SK-N-DZ (cell line): ENCODE measurements around the gene PRKAR1A.
A peak's percentile ranks its signal among the peaks of the same experiment; 100 is the strongest.
"Not testable (repeated sequence)": the region's sequence is repeated elsewhere in the genome, so short reads cannot be mapped to it uniquely, and the experiment has no call there.

Experiments
- DNase-seq: peaks from one replicate; pipeline ENCODE4 v3.0.0-alpha.2; 2015; ENCODE audit warnings: low spot score

PRKAR1A gene

DNA sequence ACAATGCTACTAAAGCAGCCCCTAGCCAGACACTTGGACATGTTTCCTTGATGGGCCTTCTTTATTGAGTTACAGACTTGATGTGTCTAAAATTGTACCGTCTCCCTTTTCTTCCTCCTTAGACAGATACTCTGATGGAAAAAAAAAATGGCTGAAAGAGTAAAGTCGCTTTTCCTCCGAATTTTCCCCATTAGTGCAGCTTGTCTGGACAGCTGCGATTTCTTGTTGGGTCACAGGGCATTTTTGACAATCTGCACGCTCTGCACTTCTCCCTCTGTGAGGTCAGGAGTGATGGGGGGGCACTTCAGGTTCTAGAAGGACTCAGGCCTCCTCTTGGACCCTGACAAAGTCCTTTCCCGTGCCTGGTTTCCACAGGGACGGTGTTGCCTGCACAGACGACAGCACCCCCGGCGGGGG lies 968 bp upstream of the PRKAR1A start:
- no peak for DNase-seq

DNA sequence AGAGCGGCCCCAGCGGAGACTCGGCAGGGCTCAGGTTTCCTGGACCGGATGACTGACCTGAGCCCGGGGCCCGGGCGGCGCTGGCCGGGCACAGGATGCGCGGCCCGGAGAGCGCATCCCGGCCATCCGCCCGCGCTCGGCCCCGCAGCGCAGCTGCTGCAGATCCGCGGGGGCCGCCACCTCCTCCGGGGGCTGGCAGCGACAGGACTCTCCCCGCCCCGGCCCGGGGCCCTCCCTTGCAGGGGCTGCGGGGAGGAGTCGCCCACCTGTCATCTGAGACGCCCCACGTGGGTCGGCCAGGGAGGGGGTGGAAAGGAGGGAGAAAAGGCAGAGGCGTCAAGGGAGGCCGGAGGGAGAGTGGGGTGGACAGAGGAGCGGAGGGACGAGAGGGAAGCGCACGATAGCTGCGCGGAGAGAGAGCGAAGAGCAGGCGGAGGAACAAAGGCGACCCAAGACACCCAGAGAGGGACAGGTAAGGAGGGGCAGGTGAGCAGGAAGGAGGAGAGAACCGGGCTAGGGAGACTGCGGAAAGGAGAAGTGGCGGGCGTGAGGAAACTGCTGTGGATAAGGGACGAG lies 471 bp upstream of the PRKAR1A start:
- DNase-seq: peak; percentile 95

GRCh38 chr17:68512960-68513474 lies 787 bp downstream of the PRKAR1A start:
- DNase-seq: peak; percentile 52

GRCh38 chr17:68513932-68514331 lies 1.7 kb downstream of the PRKAR1A start:
- DNase-seq: no peak

DNA sequence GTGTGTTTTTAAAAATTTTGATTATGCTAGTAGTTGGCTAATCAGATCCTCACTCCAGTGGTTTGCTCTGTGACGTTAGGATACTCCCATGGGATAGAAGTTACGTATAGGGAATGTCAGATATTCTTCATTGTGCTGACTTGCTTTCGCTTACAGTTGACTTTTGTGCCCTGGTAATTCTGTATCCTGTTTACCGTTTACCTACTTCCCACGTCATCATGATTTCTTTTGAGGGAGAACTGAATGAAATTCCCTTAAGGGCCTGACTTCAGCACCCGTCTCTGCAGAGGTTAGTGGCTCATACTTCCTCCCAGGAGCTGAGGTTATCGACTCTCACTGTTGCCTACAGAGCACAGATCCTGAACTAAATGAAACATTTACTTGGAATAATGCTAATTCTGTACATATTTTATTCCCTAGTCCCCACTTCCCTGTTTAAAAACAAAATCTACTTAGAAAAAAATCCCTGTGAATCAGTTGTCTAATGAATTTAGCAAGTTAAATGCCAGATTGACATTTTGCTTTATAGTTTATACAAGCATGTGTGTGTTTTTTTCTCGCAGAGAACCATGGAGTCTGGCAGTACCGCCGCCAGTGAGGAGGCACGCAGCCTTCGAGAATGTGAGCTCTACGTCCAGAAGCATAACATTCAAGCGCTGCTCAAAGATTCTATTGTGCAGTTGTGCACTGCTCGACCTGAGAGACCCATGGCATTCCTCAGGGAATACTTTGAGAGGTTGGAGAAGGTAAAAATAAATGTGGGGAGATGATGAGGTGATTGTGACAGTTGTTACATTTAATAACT lies 2.8 kb downstream of the PRKAR1A start:
- no peak for DNase-seq

DNA sequence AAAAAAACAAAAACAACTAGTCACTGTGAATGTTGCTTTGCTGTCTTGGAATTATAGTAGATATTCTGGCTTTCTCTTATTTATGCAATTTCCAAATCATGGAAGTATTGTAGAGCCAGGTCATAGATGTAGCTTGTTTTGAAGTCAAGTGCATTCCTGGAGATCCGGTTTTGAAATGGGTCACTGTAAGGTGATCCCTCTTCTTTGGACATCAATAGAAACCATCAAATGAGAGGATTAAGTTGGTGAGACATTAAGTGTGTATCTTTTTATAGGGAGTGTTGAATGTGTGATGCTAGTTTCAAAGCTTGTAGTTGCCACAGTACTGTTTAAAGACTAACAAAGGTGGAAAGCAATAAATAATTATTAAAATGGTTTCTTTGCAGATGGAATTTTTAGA lies 4.5 kb downstream of the PRKAR1A start:
- no peak for DNase-seq

DNA sequence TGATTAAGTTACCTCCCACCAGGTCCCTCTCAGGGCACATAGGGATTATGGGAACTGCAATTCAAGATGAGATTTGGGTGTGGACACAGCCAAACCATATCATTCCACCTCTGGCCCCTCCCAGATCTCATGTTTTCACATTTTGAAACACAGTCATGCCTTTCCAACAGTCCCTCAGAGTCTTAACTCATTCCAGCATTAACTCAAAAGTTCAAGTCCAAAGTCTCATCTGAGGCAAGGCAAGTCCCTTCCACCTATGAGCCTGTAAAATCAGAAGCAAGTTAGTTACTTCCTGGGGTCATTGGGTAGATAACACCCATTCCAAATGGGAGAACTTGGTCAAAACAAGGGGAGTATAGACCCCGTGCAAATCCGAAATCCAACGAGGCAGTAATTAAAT lies 5.4 kb downstream of the PRKAR1A start:
- not testable (repeated sequence) for DNase-seq

- no peak for DNase-seq
These were observed 6.0 kb downstream of the PRKAR1A start for GRCh38 chr17:68518063-68518815.

- not testable (repeated sequence) for DNase-seq
These were observed 6.8 kb downstream of the PRKAR1A start for GRCh38 chr17:68519051-68519450.

DNA sequence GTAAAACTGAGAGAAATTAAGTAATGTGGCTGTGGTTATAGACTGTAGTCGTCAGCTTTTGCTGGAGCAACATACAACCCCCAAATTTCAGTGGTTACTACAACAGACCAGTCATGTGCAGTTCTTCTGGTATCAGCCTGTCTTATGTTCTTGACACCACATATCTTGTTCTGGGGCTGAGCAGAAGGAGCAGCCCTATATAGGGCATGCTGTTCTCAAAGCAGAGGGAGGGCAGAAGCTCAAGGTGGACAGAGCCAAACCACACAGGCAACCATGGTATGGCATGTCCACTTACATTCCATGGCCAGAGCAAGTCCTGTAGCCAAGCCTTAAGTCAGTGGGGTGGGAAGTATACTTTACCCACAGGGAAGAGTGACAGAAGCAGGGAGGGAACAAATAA lies 7.7 kb downstream of the PRKAR1A start:
- no peak for DNase-seq

- no peak for DNase-seq
These were observed 10.0 kb downstream of the PRKAR1A start for GRCh38 chr17:68522266-68522665.

GRCh38 chr17:68526548-68526947 lies 14.3 kb downstream of the PRKAR1A start:
- no peak for DNase-seq

GRCh38 chr17:68527314-68527713 lies 15.1 kb downstream of the PRKAR1A start:
- DNase-seq: no peak

- DNase-seq: no peak
These were observed 19.0 kb downstream of the PRKAR1A start for GRCh38 chr17:68531252-68531651.

- no peak for DNase-seq
These were observed 20.6 kb downstream of the PRKAR1A start for GRCh38 chr17:68532826-68533225.

DNA sequence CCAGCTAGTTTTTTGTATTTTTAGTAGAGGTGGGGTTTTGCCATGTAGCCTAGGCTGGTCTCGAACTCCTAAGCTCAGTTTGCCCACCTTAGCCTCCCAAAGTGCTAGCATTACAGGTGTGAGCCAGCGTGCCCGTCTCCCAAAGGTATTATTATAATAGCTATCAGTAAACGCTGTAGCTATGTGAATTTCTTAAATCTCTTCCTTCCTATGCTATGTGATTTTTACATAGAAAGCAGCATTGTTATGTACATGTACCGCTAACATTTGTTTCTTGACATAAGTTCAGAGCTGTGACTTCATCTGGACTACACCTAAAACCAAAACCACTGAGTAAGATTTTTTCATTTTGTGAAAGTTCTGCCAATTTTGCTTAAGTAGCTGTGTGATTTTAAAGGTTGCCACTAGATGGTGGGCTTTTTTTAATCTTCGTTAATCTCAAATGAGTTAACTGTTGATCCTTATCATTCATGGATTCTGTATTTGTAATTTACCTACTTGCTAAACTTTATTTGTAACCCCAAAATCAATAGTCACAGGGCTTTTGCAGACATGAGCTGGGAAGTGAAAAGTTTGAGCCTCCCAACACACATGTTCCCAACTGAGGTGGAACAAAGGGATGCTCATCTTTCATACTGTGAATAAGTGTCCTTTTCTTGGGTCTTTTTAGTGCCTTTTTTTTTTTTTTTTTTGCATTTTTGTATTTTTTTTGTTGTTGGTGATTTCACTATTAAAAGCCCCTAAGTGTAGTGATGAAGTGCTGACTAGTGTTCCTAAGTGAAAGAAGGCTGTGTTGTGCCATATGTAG lies 21.9 kb downstream of the PRKAR1A start:
- no peak for DNase-seq

GRCh38 chr17:68534695-68535088 lies 22.5 kb downstream of the PRKAR1A start:
- no peak for DNase-seq

DNA sequence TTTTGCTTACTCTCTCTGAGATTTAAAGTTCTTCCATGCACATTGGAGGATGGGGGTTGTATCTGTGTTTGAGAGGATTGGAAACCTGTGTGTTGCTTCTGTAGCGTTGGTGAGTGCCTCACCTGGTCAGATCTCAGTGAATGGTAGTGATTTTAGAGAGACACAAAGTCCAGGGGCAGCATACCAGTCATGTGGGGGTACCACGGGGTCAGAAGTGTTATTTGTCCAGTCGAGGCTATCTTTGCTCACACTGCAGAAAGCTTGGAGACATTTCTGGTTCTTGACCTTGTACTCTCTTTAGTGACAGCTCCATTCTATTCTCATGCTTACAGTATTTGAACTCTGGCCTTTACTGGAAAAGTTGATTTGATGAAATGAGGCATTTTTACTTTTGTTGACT lies 23.7 kb downstream of the PRKAR1A start:
- DNase-seq: no peak

GRCh38 chr17:68539548-68540467 lies 27.6 kb downstream of the PRKAR1A start:
- no peak for DNase-seq

- no peak for DNase-seq
These were observed 28.8 kb downstream of the PRKAR1A start for GRCh38 chr17:68540981-68541380.
